ENCODE measurements around the gene OLIG2.

The OLIG2 gene

GRCh38 chr21:32990666-32991065, 35.1 kb upstream of the OLIG2 start:
- ChIA-PET POLR2A (interaction anchor here (0.7 kb wide), 1 partner anchor 103 kb away, joined by 3 read pairs; no protein-coding TSS in a partner anchor), CTCF (interaction anchor here (1.0 to 2.3 kb wide), 7 partner anchors 12 to 158 kb away, joined by 3 to 13 read pairs (median 3); no protein-coding TSS in a partner anchor)
- Histone ChIP-seq H3K36me3 (ENCODE audit: control insufficient read depth in 4 of 4, insufficient read depth in 4 of 4, low read length in 3 of 4) (no peaks in the 10 kb centered on the region), H3K4me3 (ENCODE audit: control insufficient read depth in 1 of 7, extremely low read depth in 1 of 7, insufficient read depth in 4 of 7, low read depth in 2 of 7, low read length in 6 of 7) (no peak overlapping the region), H3K4me1 (ENCODE audit: control extremely low read depth in 1 of 4, control insufficient read depth in 4 of 4, insufficient read depth in 4 of 4, low read length in 3 of 4) (no peaks in the 10 kb centered on the region), H3K27ac (ENCODE audit: insufficient read depth in 1 of 2, low read depth in 1 of 2, low read length in 2 of 2, poor library complexity in 1 of 2, severe bottlenecking in 2 of 2) (no peak overlapping the region), H3K9me3 (ENCODE audit: control extremely low read depth in 1 of 5, control insufficient read depth in 4 of 5, insufficient read depth in 2 of 5, low read depth in 1 of 5, low read length in 4 of 5) (no peaks in the 10 kb centered on the region), H3K27me3 (replicated peaks in 2 of 5; ENCODE audit: control insufficient read depth in 4 of 5, insufficient read depth in 5 of 5, low read length in 4 of 5) (peaks cover 0 to 22% (median 9%) of the 10 kb centered on the region in 5 experiments)
- WGBS (ENCODE audit: insufficient coverage) = 81% methylated on average over 6 of the region's 6 CpGs
- DNase-seq = no peak

GRCh38 chr21:32991361-32991760, 34.4 kb upstream of the OLIG2 start:
- 77% methylated on average over 5 of the region's 8 CpGs for WGBS (ENCODE audit: insufficient coverage)
- no peak overlapping the region for H3K4me3 ChIP-seq (ENCODE audit: control insufficient read depth in 1 of 7, extremely low read depth in 1 of 7, insufficient read depth in 4 of 7, low read depth in 2 of 7, low read length in 6 of 7)
- H3K27me3 ChIP-seq (replicated peaks in 2 of 5; ENCODE audit: control insufficient read depth in 4 of 5, insufficient read depth in 5 of 5, low read length in 4 of 5) = peaks cover 0 to 22% (median 9%) of the 10 kb centered on the region in 5 experiments
- H3K36me3 ChIP-seq (ENCODE audit: control insufficient read depth in 4 of 4, insufficient read depth in 4 of 4, low read length in 3 of 4) = no peaks in the 10 kb centered on the region
- CTCF ChIA-PET = interaction anchor here (0.9 to 2.3 kb wide), 6 partner anchors 17 to 136 kb away, joined by 3 to 13 read pairs (median 4); no protein-coding TSS in a partner anchor
- no peak overlapping the region for H3K27ac ChIP-seq (ENCODE audit: insufficient read depth in 1 of 2, low read depth in 1 of 2, low read length in 2 of 2, poor library complexity in 1 of 2, severe bottlenecking in 2 of 2)
- no peaks in the 10 kb centered on the region for H3K9me3 ChIP-seq (ENCODE audit: control extremely low read depth in 1 of 5, control insufficient read depth in 4 of 5, insufficient read depth in 2 of 5, low read depth in 1 of 5, low read length in 4 of 5)
- no peaks in the 10 kb centered on the region for H3K4me1 ChIP-seq (ENCODE audit: control extremely low read depth in 1 of 4, control insufficient read depth in 4 of 4, insufficient read depth in 4 of 4, low read length in 3 of 4)
- POLR2A ChIA-PET = no interaction called here
- no peak for DNase-seq

- POLR2A ChIA-PET = no interaction called here
- DNase-seq = no peak
- no peaks in the 10 kb centered on the region for H3K4me1 ChIP-seq (ENCODE audit: control extremely low read depth in 1 of 4, control insufficient read depth in 4 of 4, insufficient read depth in 4 of 4, low read length in 3 of 4)
- 86% methylated on average over 2 of the region's 3 CpGs for WGBS (ENCODE audit: insufficient coverage)
- peaks cover 0 to 22% (median 6%) of the 10 kb centered on the region in 5 experiments for H3K27me3 ChIP-seq (replicated peaks in 2 of 5; ENCODE audit: control insufficient read depth in 4 of 5, insufficient read depth in 5 of 5, low read length in 4 of 5)
- H3K27ac ChIP-seq (ENCODE audit: insufficient read depth in 1 of 2, low read depth in 1 of 2, low read length in 2 of 2, poor library complexity in 1 of 2, severe bottlenecking in 2 of 2) = no peak overlapping the region
- H3K9me3 ChIP-seq (ENCODE audit: control extremely low read depth in 1 of 5, control insufficient read depth in 4 of 5, insufficient read depth in 2 of 5, low read depth in 1 of 5, low read length in 4 of 5) = peaks cover 0 to 4% (median 0%) of the 10 kb centered on the region in 5 experiments
- CTCF ChIA-PET = interaction anchor here (0.6 to 4.1 kb wide), 31 partner anchors 9 to 456 kb away, joined by 3 to 54 read pairs (median 5); no protein-coding TSS in a partner anchor
- H3K36me3 ChIP-seq (ENCODE audit: control insufficient read depth in 4 of 4, insufficient read depth in 4 of 4, low read length in 3 of 4) = no peaks in the 10 kb centered on the region
- no peak overlapping the region for H3K4me3 ChIP-seq (ENCODE audit: control insufficient read depth in 1 of 7, extremely low read depth in 1 of 7, insufficient read depth in 4 of 7, low read depth in 2 of 7, low read length in 6 of 7)
These were observed 31.8 kb upstream of the OLIG2 start for GRCh38 chr21:32993894-32994293.

- Histone ChIP-seq H3K4me3 (ENCODE audit: control insufficient read depth in 1 of 7, extremely low read depth in 1 of 7, insufficient read depth in 4 of 7, low read depth in 2 of 7, low read length in 6 of 7) (no peak overlapping the region), H3K27ac (ENCODE audit: insufficient read depth in 1 of 2, low read depth in 1 of 2, low read length in 2 of 2, poor library complexity in 1 of 2, severe bottlenecking in 2 of 2) (no peak overlapping the region), H3K27me3 (replicated peaks in 2 of 5; ENCODE audit: control insufficient read depth in 4 of 5, insufficient read depth in 5 of 5, low read length in 4 of 5) (peaks cover 0 to 22% (median 6%) of the 10 kb centered on the region in 5 experiments), H3K4me1 (ENCODE audit: control extremely low read depth in 1 of 4, control insufficient read depth in 4 of 4, insufficient read depth in 4 of 4, low read length in 3 of 4) (no peaks in the 10 kb centered on the region), H3K9me3 (ENCODE audit: control extremely low read depth in 1 of 5, control insufficient read depth in 4 of 5, insufficient read depth in 2 of 5, low read depth in 1 of 5, low read length in 4 of 5) (peaks cover 0 to 5% (median 0%) of the 10 kb centered on the region in 5 experiments), H3K36me3 (ENCODE audit: control insufficient read depth in 4 of 4, insufficient read depth in 4 of 4, low read length in 3 of 4) (no peaks in the 10 kb centered on the region)
- ChIA-PET POLR2A (no interaction called here), CTCF (interaction anchor here (0.6 to 4.1 kb wide), 33 partner anchors 8 to 455 kb away, joined by 3 to 54 read pairs (median 5); no protein-coding TSS in a partner anchor)
- WGBS (ENCODE audit: insufficient coverage) = 57% methylated on average over 1 of the region's 3 CpGs
- DNase-seq = peak; percentile 17 to 43 (median 28)
These were observed 31.4 kb upstream of the OLIG2 start for GRCh38 chr21:32994305-32994704.

GRCh38 chr21:33007747-33008146, 18.0 kb upstream of the OLIG2 start:
- H3K4me1 ChIP-seq (ENCODE audit: control extremely low read depth in 1 of 4, control insufficient read depth in 4 of 4, insufficient read depth in 4 of 4, low read length in 3 of 4) = no peaks in the 10 kb centered on the region
- WGBS (ENCODE audit: insufficient coverage) = 87% methylated on average over 3 of the region's 3 CpGs
- H3K27me3 ChIP-seq (replicated peaks in 2 of 5; ENCODE audit: control insufficient read depth in 4 of 5, insufficient read depth in 5 of 5, low read length in 4 of 5) = peaks cover 0 to 8% (median 0%) of the 10 kb centered on the region in 5 experiments
- ChIA-PET POLR2A (no interaction called here), CTCF (interaction anchor here (2.2 kb wide), 1 partner anchor 14 kb away, joined by 10 read pairs; no protein-coding TSS in a partner anchor)
- H3K9me3 ChIP-seq (ENCODE audit: control extremely low read depth in 1 of 5, control insufficient read depth in 4 of 5, insufficient read depth in 2 of 5, low read depth in 1 of 5, low read length in 4 of 5) = no peaks in the 10 kb centered on the region
- peak in 1 of 3 donors; percentile 49 for DNase-seq
- no peak overlapping the region for H3K27ac ChIP-seq (ENCODE audit: insufficient read depth in 1 of 2, low read depth in 1 of 2, low read length in 2 of 2, poor library complexity in 1 of 2, severe bottlenecking in 2 of 2)
- no peaks in the 10 kb centered on the region for H3K36me3 ChIP-seq (ENCODE audit: control insufficient read depth in 4 of 4, insufficient read depth in 4 of 4, low read length in 3 of 4)
- no peak overlapping the region for H3K4me3 ChIP-seq (ENCODE audit: control insufficient read depth in 1 of 7, extremely low read depth in 1 of 7, insufficient read depth in 4 of 7, low read depth in 2 of 7, low read length in 6 of 7)

- H3K9me3 ChIP-seq (ENCODE audit: control extremely low read depth in 1 of 5, control insufficient read depth in 4 of 5, insufficient read depth in 2 of 5, low read depth in 1 of 5, low read length in 4 of 5) = no peaks in the 10 kb centered on the region
- H3K36me3 ChIP-seq (ENCODE audit: control insufficient read depth in 4 of 4, insufficient read depth in 4 of 4, low read length in 3 of 4) = no peaks in the 10 kb centered on the region
- no peak overlapping the region for H3K27ac ChIP-seq (ENCODE audit: insufficient read depth in 1 of 2, low read depth in 1 of 2, low read length in 2 of 2, poor library complexity in 1 of 2, severe bottlenecking in 2 of 2)
- POLR2A ChIA-PET = no interaction called here
- no peak overlapping the region for H3K4me3 ChIP-seq (ENCODE audit: control insufficient read depth in 1 of 7, extremely low read depth in 1 of 7, insufficient read depth in 4 of 7, low read depth in 2 of 7, low read length in 6 of 7)
- CTCF ChIA-PET = interaction anchor here (2.2 kb wide), 1 partner anchor 15 kb away, joined by 10 read pairs; no protein-coding TSS in a partner anchor
- peaks cover 0 to 8% (median 0%) of the 10 kb centered on the region in 5 experiments for H3K27me3 ChIP-seq (replicated peaks in 2 of 5; ENCODE audit: control insufficient read depth in 4 of 5, insufficient read depth in 5 of 5, low read length in 4 of 5)
- no peak for DNase-seq
- no peaks in the 10 kb centered on the region for H3K4me1 ChIP-seq (ENCODE audit: control extremely low read depth in 1 of 4, control insufficient read depth in 4 of 4, insufficient read depth in 4 of 4, low read length in 3 of 4)
- 85% methylated on average over 2 of the region's 3 CpGs for whole genome bisulfite sequencing (ENCODE audit: insufficient coverage)
These were observed 17.2 kb upstream of the OLIG2 start for GRCh38 chr21:33008333-33009051.

GRCh38 chr21:33010931-33011330, 14.8 kb upstream of the OLIG2 start:
- H3K27me3 ChIP-seq (replicated peaks in 2 of 5; ENCODE audit: control insufficient read depth in 4 of 5, insufficient read depth in 5 of 5, low read length in 4 of 5) = peaks cover 0 to 19% (median 15%) of the 10 kb centered on the region in 5 experiments
- ChIA-PET CTCF (interaction anchor here (2.0 kb wide), 1 partner anchor 16 kb away, joined by 8 read pairs; no protein-coding TSS in a partner anchor), POLR2A (no interaction called here)
- WGBS (ENCODE audit: insufficient coverage) = 100% methylated on average over 1 of the region's 1 CpG
- H3K36me3 ChIP-seq (ENCODE audit: control insufficient read depth in 4 of 4, insufficient read depth in 4 of 4, low read length in 3 of 4) = no peaks in the 10 kb centered on the region
- no peaks in the 10 kb centered on the region for H3K4me1 ChIP-seq (ENCODE audit: control extremely low read depth in 1 of 4, control insufficient read depth in 4 of 4, insufficient read depth in 4 of 4, low read length in 3 of 4)
- no peak overlapping the region for H3K27ac ChIP-seq (ENCODE audit: insufficient read depth in 1 of 2, low read depth in 1 of 2, low read length in 2 of 2, poor library complexity in 1 of 2, severe bottlenecking in 2 of 2)
- no peaks in the 10 kb centered on the region for H3K9me3 ChIP-seq (ENCODE audit: control extremely low read depth in 1 of 5, control insufficient read depth in 4 of 5, insufficient read depth in 2 of 5, low read depth in 1 of 5, low read length in 4 of 5)
- DNase-seq = no peak
- H3K4me3 ChIP-seq (ENCODE audit: control insufficient read depth in 1 of 7, extremely low read depth in 1 of 7, insufficient read depth in 4 of 7, low read depth in 2 of 7, low read length in 6 of 7) = no peak overlapping the region

All from common myeloid progenitor, CD34-positive (primary cell).